Upper lobe of left lung (tissue), 4 donors: ENCODE results near the gene CHST9.

ENCODE experiments used
- CTCF ChIP-seq, 6 experiments: fragments of 450-650 bp in 4 of 6; fragments of 200-600 bp in 2 of 6; sonication (generic) in 2 of 6; IDR thresholded peaks; one replicate each; pipeline ENCODE4 v1.5.1; 2016 to 2019; ENCODE audit warnings: antibody characterized with exemption in 6 of 6
- EP300 ChIP-seq, 4 donors: sonication (generic); formaldehyde crosslinking; IDR thresholded peaks; one replicate each; pipeline ENCODE4 v1.5.1; 2017; ENCODE audit warnings: antibody characterized with exemption in 4 of 4, control low read depth in 2 of 4
- POLR2A ChIP-seq, 4 donors: fragments of 450-650 bp; IDR thresholded peaks; one replicate each; pipeline ENCODE4 v1.5.1; 2016 to 2017; ENCODE audit warnings: antibody characterized with exemption in 4 of 4, mild to moderate bottlenecking in 2 of 4
- POLR2AphosphoS5 ChIP-seq, 2 donors: sonication (generic); formaldehyde crosslinking; IDR thresholded peaks; one replicate each; pipeline ENCODE4 v1.5.1; 2017; ENCODE audit warnings: antibody characterized with exemption in 2 of 2

GRCh38 chr18:27009293-27009692 lies 175.8 kb downstream of the CHST9 start:
- TF ChIP-seq CTCF (IDR thresholded peaks at IDR 0.05) (no peak), POLR2AphosphoS5 (IDR thresholded peaks at IDR 0.05) (no peak), POLR2A (IDR thresholded peaks at IDR 0.05) (no peak), EP300 (IDR thresholded peaks at IDR 0.05) (no peak)
